Measurements from ENCODE around the gene CAV2. TPM values are rescaled to one million over a fixed set of nuclear protein-coding genes. Genes with fewer than 3 reads are reported as not detected.

Gene CAV2
- total and polyA plus RNA-seq, 2 of the 8 experiments (the other 6 are each of a cell fraction or from before 2014, with no cell fraction given) = 2.8 to 4.7 TPM

DNA sequence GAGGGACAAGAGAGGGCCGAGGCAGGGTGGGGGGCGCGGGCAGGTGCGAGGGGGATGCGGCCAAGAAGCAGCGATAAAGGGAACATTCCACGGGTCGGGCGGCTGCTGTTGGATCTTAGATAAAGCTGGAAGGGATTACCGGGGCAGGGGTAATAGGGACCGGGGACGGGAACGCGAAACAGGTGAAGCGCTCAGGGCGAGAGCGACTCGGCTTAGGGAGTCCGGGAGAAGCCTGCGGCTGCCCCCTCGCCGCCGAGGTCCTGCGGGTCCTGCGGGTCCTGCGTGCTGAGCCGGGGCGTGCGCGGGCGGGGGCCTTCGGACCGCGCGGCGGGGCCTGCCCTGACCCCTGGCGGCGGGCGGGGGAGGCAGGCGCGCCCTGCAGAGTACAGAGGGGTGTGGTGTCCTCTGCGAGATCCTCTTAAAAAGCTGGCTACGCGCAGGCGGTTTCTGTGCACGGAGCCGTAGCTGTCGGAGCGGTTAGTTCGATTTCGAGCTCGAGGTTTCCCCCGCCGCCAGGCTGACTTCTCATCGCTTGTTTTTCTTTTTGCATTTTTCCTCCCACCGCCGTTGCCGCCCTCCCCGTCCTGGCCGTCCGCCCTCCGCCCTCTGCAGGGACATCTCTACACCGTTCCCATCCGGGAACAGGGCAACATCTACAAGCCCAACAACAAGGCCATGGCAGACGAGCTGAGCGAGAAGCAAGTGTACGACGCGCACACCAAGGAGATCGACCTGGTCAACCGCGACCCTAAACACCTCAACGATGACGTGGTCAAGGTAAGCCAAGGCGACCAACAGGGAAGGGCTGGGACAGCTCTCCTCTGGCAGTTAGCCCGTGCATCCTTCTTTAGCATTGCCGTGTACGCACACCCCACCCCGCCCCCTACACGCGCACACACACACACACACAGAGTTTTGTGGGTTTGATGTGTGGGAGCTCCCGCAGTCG is 26.6 kb downstream of the CAV2 start (continued):
- TF ChIP-seq, protein P1, sequence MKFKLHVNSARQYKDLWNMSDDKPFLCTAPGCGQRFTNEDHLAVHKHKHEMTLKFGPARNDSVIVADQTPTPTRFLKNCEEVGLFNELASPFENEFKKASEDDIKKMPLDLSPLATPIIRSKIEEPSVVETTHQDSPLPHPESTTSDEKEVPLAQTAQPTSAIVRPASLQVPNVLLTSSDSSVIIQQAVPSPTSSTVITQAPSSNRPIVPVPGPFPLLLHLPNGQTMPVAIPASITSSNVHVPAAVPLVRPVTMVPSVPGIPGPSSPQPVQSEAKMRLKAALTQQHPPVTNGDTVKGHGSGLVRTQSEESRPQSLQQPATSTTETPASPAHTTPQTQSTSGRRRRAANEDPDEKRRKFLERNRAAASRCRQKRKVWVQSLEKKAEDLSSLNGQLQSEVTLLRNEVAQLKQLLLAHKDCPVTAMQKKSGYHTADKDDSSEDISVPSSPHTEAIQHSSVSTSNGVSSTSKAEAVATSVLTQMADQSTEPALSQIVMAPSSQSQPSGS (IDR thresholded peaks at IDR 0.05; ENCODE audit: low read length) = no peak
- peak; percentile 29 for TF ChIP-seq EZH2 (IDR thresholded peaks at IDR 0.05; ENCODE audit: low read depth, low read length, severe bottlenecking)
- TF ChIP-seq BCL11A (IDR thresholded peaks at IDR 0.05; ENCODE audit: low read depth in 2 of 2, low read length in 2 of 2) = no peak
- no peak for TF ChIP-seq TCF12 (IDR thresholded peaks at IDR 0.05; ENCODE audit: low read depth, low read length)
- TF ChIP-seq SIRT6 (IDR thresholded peaks at IDR 0.05; ENCODE audit: low read length) = no peak
- TF ChIP-seq KDM4A (IDR thresholded peaks at IDR 0.05; ENCODE audit: low read depth, low read length, severe bottlenecking) = peak; percentile 92
- no peak for TF ChIP-seq POLR2AphosphoS5 (IDR thresholded peaks at IDR 0.05; ENCODE audit: low read depth, low read length)
- peak; percentile 50; the same call in 1 of the 2 replicates for TF ChIP-seq TAF1 (IDR thresholded peaks at IDR 0.05; ENCODE audit: low read depth, low read length)
- peak; percentile 20 to 67; a peak in 3 of 4 replicates for TF ChIP-seq RAD21 (IDR thresholded peaks at IDR 0.05 in 1 of 2, conservative IDR thresholded peaks at IDR 0.05 in 1 of 2; ENCODE audit: low read depth in 2 of 2, low read length in 2 of 2)
- TF ChIP-seq POU5F1 (IDR thresholded peaks at IDR 0.05; ENCODE audit: low read depth, low read length) = no peak
- no peak for TF ChIP-seq JUN (IDR thresholded peaks at IDR 0.05; ENCODE audit: low read depth, low read length)
- TF ChIP-seq, protein P2, sequence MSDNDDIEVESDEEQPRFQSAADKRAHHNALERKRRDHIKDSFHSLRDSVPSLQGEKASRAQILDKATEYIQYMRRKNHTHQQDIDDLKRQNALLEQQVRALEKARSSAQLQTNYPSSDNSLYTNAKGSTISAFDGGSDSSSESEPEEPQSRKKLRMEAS (IDR thresholded peaks at IDR 0.05) = 0 out of 2 replicates have a peak, but pooled peaks have one; percentile 12
- TF ChIP-seq EP300 (IDR thresholded peaks at IDR 0.05; ENCODE audit: borderline replicate concordance in 1 of 2, low read depth in 2 of 2, low read length in 2 of 2) = no peak
- TF ChIP-seq RFX5 (IDR thresholded peaks at IDR 0.05; ENCODE audit: borderline replicate concordance, low read depth, low read length) = no peak
- TF ChIP-seq KDM5A (IDR thresholded peaks at IDR 0.05; ENCODE audit: low read length) = no peak
- peak in 1 of 2 experiments; percentile 5; a peak in 1 of 3 replicates for TF ChIP-seq POLR2A (IDR thresholded peaks at IDR 0.05; ENCODE audit: control extremely low read depth in 1 of 2, low read depth in 2 of 2, low read length in 2 of 2)
- no peak for TF ChIP-seq SUZ12 (IDR thresholded peaks at IDR 0.05; ENCODE audit: low read length)
- 0 out of 2 replicates have a peak, but pooled peaks have one; percentile 41 for TF ChIP-seq TEAD4 (IDR thresholded peaks at IDR 0.05; ENCODE audit: low read depth, low read length)
- TF ChIP-seq, protein P3, sequence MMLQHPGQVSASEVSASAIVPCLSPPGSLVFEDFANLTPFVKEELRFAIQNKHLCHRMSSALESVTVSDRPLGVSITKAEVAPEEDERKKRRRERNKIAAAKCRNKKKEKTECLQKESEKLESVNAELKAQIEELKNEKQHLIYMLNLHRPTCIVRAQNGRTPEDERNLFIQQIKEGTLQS (IDR thresholded peaks at IDR 0.05; ENCODE audit: insufficient read depth, low read depth, low read length) = no peak
- TF ChIP-seq KDM1A (IDR thresholded peaks at IDR 0.05; ENCODE audit: borderline replicate concordance, low read length) = no peak
